HepG2 (cell line): Measurements from ENCODE around the gene RAB40C. TPM values are rescaled to one million over a fixed set of nuclear protein-coding genes. Genes with fewer than 3 reads are reported as not detected.
A peak's percentile ranks its signal among the peaks of the same experiment; 100 is the strongest.

ENCODE experiments used
- ATAC-seq: fragments of 200-7000 bp; cut with Tn5 transposase; 3 replicates; pipeline ENCODE4 v1.9.1; 2020; ENCODE audit warnings: mild to moderate bottlenecking, moderate library complexity
- BruUV-seq: library from RNA; stranded (reverse); fragments of 400-500 nt; replicated peaks from 2 replicates; lab custom pipeline; 2021; lab: Mats Ljungman, UMichigan
- CTCF ChIA-PET: fragments of 300-600 bp; formaldehyde crosslinking; extraction: SDS; loops from one replicate; lab custom pipeline; 2021; ENCODE audit warnings: low total read pairs, inconsistent platforms, low intra/inter-chr PET ratio; lab: Yijun Ruan, JAX
- POLR2A ChIA-PET: fragments of 350-600 bp; sonication (Branson Sonifier 250); formaldehyde crosslinking; loops from one replicate; lab custom pipeline; 2020; ENCODE audit warnings: antibody characterized with exemption, inconsistent platforms; lab: Yijun Ruan, JAX
- DNase-seq: peaks from one replicate; pipeline ENCODE4 v3.0.0-alpha.2; 2015; ENCODE audit warnings: low spot score
- FAIRE-seq: peaks from 3 replicates; lab custom pipeline; 2011; peaks lifted over from hg19 to GRCh38; lab: Jason Lieb, UNC
- H2AFZ ChIP-seq: one replicate; pipeline ENCODE4 v1.6.1; 2011; ENCODE audit warnings: low read length, inconsistent platforms
- H3K27ac ChIP-seq: fragments of 300-600 bp; 3 replicates; pipeline ENCODE4 v1.8.0; 2011; ENCODE audit warnings: mixed run types, mild to moderate bottlenecking, mixed read lengths, low read length, inconsistent platforms; ENCODE audit not compliant: insufficient read depth; ENCODE audit errors: extremely low read length
- H3K27me3 ChIP-seq, 2 experiments: fragments of 200-600 bp in 1 of 2; 2 replicates in 1 of 2; 3 replicates in 1 of 2; pipeline versions ENCODE4 v1.6.0 to v1.8.0; 2011; ENCODE audit warnings: low read length in 2 of 2, mild to moderate bottlenecking in 2 of 2, moderate library complexity in 2 of 2, inconsistent platforms in 1 of 2; ENCODE audit not compliant: insufficient read depth in 2 of 2, control insufficient read depth in 1 of 2
- H3K36me3 ChIP-seq, 2 experiments: fragments of 200-600 bp in 1 of 2; replicated peaks in 1 of 2; 2 replicates in 1 of 2; 3 replicates in 1 of 2; pipeline versions ENCODE4 v1.5.1 to v1.8.0; 2011; ENCODE audit warnings: low read length in 2 of 2, inconsistent platforms in 1 of 2; ENCODE audit not compliant: insufficient read depth in 2 of 2, control insufficient read depth in 1 of 2
- H3K4me1 ChIP-seq: 2 replicates; pipeline ENCODE4 v1.5.1; 2012; ENCODE audit warnings: low read length, inconsistent platforms; ENCODE audit not compliant: insufficient read depth
- H3K4me2 ChIP-seq: 2 replicates; pipeline ENCODE4 v1.6.0; 2011; ENCODE audit warnings: low read depth, low read length, inconsistent platforms
- H3K4me3 ChIP-seq, 3 experiments: fragments of 200-600 bp in 1 of 3; sonication (generic), shearing (Covaris generic) in 1 of 3; replicated peaks in 1 of 3; 2 replicates each; pipeline ENCODE4 v1.5.1; 2011 to 2016; ENCODE audit warnings: low read length in 3 of 3, inconsistent platforms in 2 of 3, low read depth in 2 of 3, mild to moderate bottlenecking in 2 of 3, control low read depth in 1 of 3, mixed read lengths in 1 of 3; ENCODE audit not compliant: insufficient read depth in 1 of 3
- H3K79me2 ChIP-seq: one replicate; pipeline ENCODE4 v1.6.1; 2011; ENCODE audit warnings: low read length, inconsistent platforms; ENCODE audit not compliant: insufficient read depth
- H3K9ac ChIP-seq: 2 replicates; pipeline ENCODE4 v1.6.0; 2011; ENCODE audit warnings: mild to moderate bottlenecking, low read depth, low read length, inconsistent platforms; ENCODE audit not compliant: insufficient read depth
- H3K9me3 ChIP-seq: 2 replicates; pipeline ENCODE4 v1.5.1; 2012; ENCODE audit warnings: mild to moderate bottlenecking, low read length
- H4K20me1 ChIP-seq: 2 replicates; pipeline ENCODE4 v1.6.0; 2011; ENCODE audit warnings: inconsistent platforms, mild to moderate bottlenecking, low read length, moderate library complexity; ENCODE audit not compliant: insufficient read depth
- FOXP4 ChIP-seq: sonication (generic); formaldehyde crosslinking; IDR thresholded peaks from 2 replicates; pipeline ENCODE4 v1.4.0; 2020; ENCODE audit warnings: missing genetic modification reagents
- GZF1 ChIP-seq: sonication (generic); formaldehyde crosslinking; IDR thresholded peaks from 2 replicates; pipeline ENCODE4 v1.5.1; 2020; ENCODE audit warnings: mild to moderate bottlenecking, missing genetic modification reagents
- HCFC1 ChIP-seq: fragments of 150-350 bp; IDR thresholded peaks from 2 replicates; pipeline ENCODE4 v1.6.1; 2014; ENCODE audit warnings: low read depth, low read length
- HDAC1 ChIP-seq: sonication (generic); formaldehyde crosslinking; IDR thresholded peaks from 2 replicates; pipeline ENCODE4 v1.5.1; 2020; ENCODE audit warnings: mild to moderate bottlenecking, missing genetic modification reagents
- IKZF4 ChIP-seq: sonication (generic); formaldehyde crosslinking; IDR thresholded peaks from 2 replicates; pipeline ENCODE4 v1.5.1; 2020; ENCODE audit warnings: borderline replicate concordance, mild to moderate bottlenecking, low read depth, missing genetic modification reagents; ENCODE audit errors: not compliant biosample characterization
- ISL2 ChIP-seq: sonication (generic); formaldehyde crosslinking; IDR thresholded peaks from 2 replicates; pipeline ENCODE4 v1.5.0; 2020; ENCODE audit warnings: missing genetic modification reagents
- KAT2B ChIP-seq: fragments of 150-350 bp; IDR thresholded peaks from 2 replicates; pipeline ENCODE4 v1.6.1; 2014; ENCODE audit warnings: low read depth, low read length, borderline replicate concordance
- KMT2A ChIP-seq: sonication (generic); formaldehyde crosslinking; IDR thresholded peaks from 2 replicates; pipeline ENCODE4 v1.4.0; 2020; ENCODE audit warnings: missing genetic modification reagents
- LRRFIP1 ChIP-seq: sonication (generic); formaldehyde crosslinking; conservative IDR thresholded peaks from 2 replicates; pipeline ENCODE4 v1.4.0; 2020; ENCODE audit warnings: missing genetic modification reagents
- MED1 ChIP-seq: sonication (generic); formaldehyde crosslinking; IDR thresholded peaks from 2 replicates; pipeline ENCODE4 v1.4.0; 2020; ENCODE audit warnings: missing genetic modification reagents
- POLR2A ChIP-seq, 2 experiments: IDR thresholded peaks; 2 replicates each; pipeline ENCODE4 v1.6.1; 2011; ENCODE audit warnings: low read depth in 2 of 2, low read length in 2 of 2, mild to moderate bottlenecking in 1 of 2, moderate library complexity in 1 of 2; ENCODE audit not compliant: insufficient read depth in 1 of 2
- RARA ChIP-seq: IDR thresholded peaks from 2 replicates; pipeline ENCODE4 v1.6.1; 2016; ENCODE audit warnings: missing genetic modification reagents, missing compliant biosample characterization
- XRCC5 ChIP-seq: fragments of 200-400 bp; formaldehyde crosslinking; optimal IDR thresholded peaks from 2 replicates; pipeline ENCODE3; 2017; ENCODE audit warnings: mild to moderate bottlenecking, low read length
- ZFY ChIP-seq: sonication (generic); formaldehyde crosslinking; IDR thresholded peaks from 2 replicates; pipeline ENCODE4 v1.4.0; 2020; ENCODE audit warnings: missing genetic modification reagents
- ZNF251 ChIP-seq: sonication (generic); formaldehyde crosslinking; IDR thresholded peaks from 2 replicates; pipeline ENCODE4 v1.9.0; 2021; ENCODE audit warnings: mild to moderate bottlenecking, missing genetic modification reagents
- ZNF44 ChIP-seq: sonication (generic); formaldehyde crosslinking; IDR thresholded peaks from 2 replicates; pipeline ENCODE4 v1.5.1; 2020; ENCODE audit warnings: mild to moderate bottlenecking, missing genetic modification reagents
- ZNF543 ChIP-seq: sonication (generic); formaldehyde crosslinking; IDR thresholded peaks from 2 replicates; pipeline ENCODE4 v1.4.0; 2020; ENCODE audit warnings: mild to moderate bottlenecking, missing genetic modification reagents
- ZNF574 ChIP-seq: sonication (generic); formaldehyde crosslinking; IDR thresholded peaks from 2 replicates; pipeline ENCODE4 v1.4.0; 2020; ENCODE audit warnings: missing genetic modification reagents
- WGBS: methylation state at CpG from one replicate; pipeline ENCODE4 v1.1.6; 2017; ENCODE audit warnings: low lambda C conversion rate; 5-methylcytosine and 5-hydroxymethylcytosine counted together
- in situ Hi-C: cut with HindIII; loops from 2 replicates; pipeline ENCODE4 v1.10.0; 2017; ENCODE audit warnings: low pct_unique_long_range_greater_than_20kb; ENCODE audit not compliant: extremely low pct_ligation_motif_present
- intact Hi-C: fragments of 100-400 bp; cut with micrococcal nuclease; formaldehyde crosslinking; loops from one replicate; pipeline ENCODE4 v1.10.0; 2022; ENCODE audit not compliant: unreplicated experiment
- polyA plus RNA-seq, 8 experiments: library from polyadenylated mRNA; depleted of rRNA in 3 of 8; stranded (reverse) in 7 of 8; unstranded in 1 of 8; fragments of >200 nt; fragmentation: Illumina TruSeq in 4 of 8; extraction: Trizol in 4 of 8; gene quantifications; 2 replicates each; pipeline versions ENCODE4 v1.2.1 to v1.2.3, GENCODE V29; 2011 to 2016; ENCODE audit warnings: low read depth in 4 of 8, missing spikeins in 1 of 8, mixed read lengths in 1 of 8; ENCODE audit not compliant: insufficient read depth in 1 of 8
- total RNA-seq, 5 experiments: library from RNA; depleted of rRNA; stranded (reverse); fragments of >200 nt; fragmentation: Illumina TruSeq; extraction: Trizol; gene quantifications; 2 replicates each; pipeline ENCODE4 v1.2.3, GENCODE V29; 2016; ENCODE audit warnings: low read depth in 1 of 5

The RAB40C gene
- total and polyA plus RNA-seq, 2 of the 13 experiments (the other 11 are each of a cell fraction or from before 2014, with no cell fraction given): 7.7 to 11.5 TPM

GRCh38 chr16:569445-570254 lies 20.2 kb upstream of the RAB40C start, which contains the start of gene PIGQ:
PIGQ (plus strand) TSS chr16:569968; CDS start chr16:574075, 4,107 bp downstream.
- Histone ChIP-seq H3K27ac (peak within 1 kb of the TSS; percentile 79), H3K4me1 (peaks cover 56% of the 10 kb centered on the region), H3K9ac (peak within 1 kb of the TSS; percentile 80), H3K4me2 (peak within 1 kb of the TSS; percentile 91), H3K79me2 (peaks cover 7% of the 10 kb centered on the region), H3K36me3 (peaks cover 1 to 5% of the 10 kb centered on the region in 2 experiments; a peak in 1 of 5 replicates), H2AFZ (no peak within 1 kb of the TSS), H3K27me3 (peaks cover 4 to 17% of the 10 kb centered on the region in 2 experiments), H3K9me3 (no peaks in the 10 kb centered on the region), H3K4me3 (peak within 1 kb of the TSS; percentile 88 to 97 (median 92)), H4K20me1 (no peaks in the 10 kb centered on the region)
- no TSS peak for BruUV-seq
- FAIRE-seq: no peak
- peak; percentile 70 for ATAC-seq
- intact Hi-C loops: loop anchor here (5.0 kb wide), 1 partner anchor 37 kb away; no protein-coding TSS in a partner anchor
- in situ Hi-C loops: no loop called here
- DNase-seq: peak; percentile 70
- POLR2A ChIA-PET: interaction anchor here (1.7 to 2.0 kb wide), 2 partner anchors 11 to 43 kb away, joined by 4 to 8 read pairs; partner anchors contain the start of gene CAPN15
- CTCF ChIA-PET: no interaction called here
- WGBS: 0% methylated on average over 1 of the region's 87 CpGs
- TF ChIP-seq FOXP4 (CRISPR knock-in tag) (no peak), MED1 (CRISPR knock-in tag) (no peak), POLR2A (IDR thresholded peaks at IDR 0.05; ENCODE audit: insufficient read depth in 1 of 2, low read depth in 2 of 2, low read length in 2 of 2) (peak in 1 of 2 experiments; percentile 41; a peak in 1 of 4 replicates), IKZF4 (CRISPR knock-in tag) (no peak), KAT2B (no peak), ZNF44 (0 out of 2 replicates have a peak, but pooled peaks have one; percentile 29), HDAC1 (CRISPR knock-in tag) (peak; percentile 62; the same call in 1 of the 2 replicates), ZNF543 (CRISPR knock-in tag) (no peak), GZF1 (CRISPR knock-in tag) (no peak), ISL2 (CRISPR knock-in tag) (no peak), HCFC1 (no peak), ZNF574 (CRISPR knock-in tag) (peak; percentile 36; the same call in 1 of the 2 replicates), LRRFIP1 (CRISPR knock-in tag) (no peak), RARA (no peak), XRCC5 (peak; percentile 47), ZNF251 (no peak), ZFY (CRISPR knock-in tag) (peak; percentile 78), KMT2A (CRISPR knock-in tag) (0 out of 2 replicates have a peak, but pooled peaks have one; percentile 25)
